OCI-LY7 (cell line): ENCODE measurements around the gene DIAPH3. TPM values are rescaled to one million over a fixed set of nuclear protein-coding genes. Genes with fewer than 3 reads are reported as not detected.

Experiments used
- BruUV-seq: library from RNA; stranded (reverse); fragments of 400-500 nt; replicated peaks from 2 replicates; lab custom pipeline; 2021; lab: Mats Ljungman, UMichigan
- CTCF ChIA-PET: fragments of 300-600 bp; sonication (Branson Sonifier 250); formaldehyde crosslinking; loops from one replicate; lab custom pipeline; 2022; ENCODE audit warnings: antibody characterized with exemption; ENCODE audit not compliant: unreplicated experiment; lab: Charles Lee
- POLR2A ChIA-PET: fragments of 300-600 bp; sonication (Branson Sonifier 250); formaldehyde crosslinking; loops from one replicate; lab custom pipeline; 2022; ENCODE audit warnings: antibody characterized with exemption; lab: Charles Lee
- DNase-seq: peaks from one replicate; pipeline ENCODE4 v3.0.0-alpha.2; 2015; ENCODE audit warnings: low spot score
- H2AFZ ChIP-seq: fragments of 200-600 bp; sonication (generic), shearing (Covaris generic); 2 replicates; pipeline ENCODE4 v1.6.1; 2014; ENCODE audit warnings: mild to moderate bottlenecking, antibody characterized with exemption, low read length, moderate library complexity
- H3K27ac ChIP-seq: fragments of 200-600 bp; sonication (generic); 2 replicates; pipeline ENCODE4 v1.5.1; 2014; ENCODE audit warnings: mixed run types, low read depth, mild to moderate bottlenecking, moderate library complexity, low read length, inconsistent platforms; ENCODE audit not compliant: poor library complexity, severe bottlenecking
- H3K36me3 ChIP-seq: fragments of 200-600 bp; sonication (generic); 2 replicates; pipeline ENCODE4 v1.6.1; 2014; ENCODE audit warnings: mild to moderate bottlenecking, antibody characterized with exemption, low read length, moderate library complexity, mixed read lengths; ENCODE audit not compliant: insufficient read depth
- H3K4me1 ChIP-seq: fragments of 200-600 bp; sonication (generic); 2 replicates; pipeline ENCODE4 v1.5.1; 2014; ENCODE audit warnings: mild to moderate bottlenecking, low read length; ENCODE audit not compliant: insufficient read depth, poor library complexity, severe bottlenecking
- H3K4me2 ChIP-seq: fragments of 200-600 bp; sonication (generic); 2 replicates; pipeline ENCODE4 v1.6.1; 2014; ENCODE audit warnings: mild to moderate bottlenecking, low read length
- H3K4me3 ChIP-seq: fragments of 200-600 bp; sonication (generic); 2 replicates; pipeline ENCODE4 v1.5.1; 2014; ENCODE audit warnings: mild to moderate bottlenecking, low read depth, low read length; ENCODE audit not compliant: poor library complexity, severe bottlenecking
- H3K79me2 ChIP-seq: fragments of 200-600 bp; sonication (generic); 2 replicates; pipeline ENCODE4 v1.6.1; 2016; ENCODE audit warnings: low read depth, mild to moderate bottlenecking, low read length, moderate library complexity, mixed read lengths; ENCODE audit not compliant: insufficient read depth
- H3K9me2 ChIP-seq: fragments of 200-600 bp; sonication (generic); 2 replicates; pipeline ENCODE4 v1.6.1; 2016; ENCODE audit warnings: mild to moderate bottlenecking, low read length, mixed read lengths; ENCODE audit not compliant: insufficient read depth
- H3K9me3 ChIP-seq: fragments of 200-600 bp; sonication (generic); 2 replicates; pipeline ENCODE4 v1.6.1; 2014; ENCODE audit warnings: mild to moderate bottlenecking, mixed run types, low read length, mixed read lengths
- H4K20me1 ChIP-seq: fragments of 200-600 bp; sonication (generic); 2 replicates; pipeline ENCODE4 v1.6.1; 2014; ENCODE audit warnings: mild to moderate bottlenecking, antibody characterized with exemption, low read length, moderate library complexity, mixed read lengths; ENCODE audit not compliant: insufficient read depth
- EZH2phosphoT487 ChIP-seq: fragments of 200-600 bp; sonication (generic); IDR thresholded peaks from 2 replicates; pipeline ENCODE4 v1.6.1; 2018; ENCODE audit warnings: low read depth, borderline replicate concordance, mild to moderate bottlenecking, mixed run types, antibody characterized with exemption, low read length, moderate library complexity, mixed read lengths
- intact Hi-C: fragments of 100-400 bp; cut with micrococcal nuclease; formaldehyde crosslinking; loops from one replicate; pipeline ENCODE4 v1.10.0; 2022; ENCODE audit not compliant: unreplicated experiment
- total RNA-seq, 2 experiments: library from RNA; depleted of rRNA in 1 of 2; stranded (reverse); fragments of >200 nt in 1 of 2; shearing (Covaris generic) in 1 of 2; gene quantifications; 2 replicates each; pipeline ENCODE4 v1.2.3, GENCODE V29; 2014 to 2022
- TF ChIP-seq, protein P1 (sequence below): fragments of 200-600 bp; sonication (generic); conservative IDR thresholded peaks from 2 replicates; pipeline ENCODE4 v1.5.1; 2014; ENCODE audit warnings: mild to moderate bottlenecking, antibody characterized with exemption, low read length, moderate library complexity, mixed read lengths

Gene DIAPH3
- total RNA-seq, 2 experiments from 2014 or later, result 33.5 to 37.2 TPM

DNA sequence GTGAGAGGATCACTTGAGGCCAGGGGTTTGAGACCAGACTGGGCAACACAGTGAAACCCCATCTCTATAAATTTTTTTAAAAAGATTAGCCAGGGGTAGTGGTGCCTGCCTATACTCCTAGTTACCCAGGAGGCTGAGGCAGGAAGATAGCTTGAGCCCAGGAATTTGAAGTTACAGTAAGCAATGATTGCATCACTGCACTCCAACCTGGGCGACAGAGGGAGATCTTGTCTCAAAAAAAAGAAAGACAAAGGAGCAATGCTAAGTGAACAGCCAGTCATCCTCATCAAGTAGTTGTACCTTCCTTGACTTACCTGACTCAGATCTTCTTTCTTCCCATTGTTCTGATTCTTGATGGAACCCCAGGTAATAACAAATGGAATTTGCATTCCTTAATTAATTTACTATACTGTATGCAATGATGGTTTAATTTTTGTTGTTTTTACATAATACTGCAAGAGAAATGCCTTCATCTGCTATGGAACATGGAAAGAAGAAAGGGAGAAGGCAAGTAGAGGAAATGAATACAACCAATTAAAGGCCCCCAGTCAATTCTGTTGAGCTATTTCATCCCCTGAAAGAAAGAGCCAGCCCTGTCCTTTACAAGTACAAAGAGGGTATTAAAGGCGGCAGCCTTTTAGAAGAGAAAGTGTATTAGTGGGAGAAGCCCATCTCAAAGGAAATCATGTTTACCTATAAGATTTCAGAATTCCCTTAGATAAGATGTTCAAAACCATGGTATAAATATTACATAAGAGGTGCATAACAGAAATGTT, 316.7 kb downstream of the DIAPH3 start:
- Histone ChIP-seq H2AFZ (no peak overlapping the region), H3K27ac (no peak overlapping the region), H3K9me3 (no peaks in the 10 kb centered on the region), H3K4me1 (no peaks in the 10 kb centered on the region), H3K79me2 (no peaks in the 10 kb centered on the region), H3K9me2 (no peaks in the 10 kb centered on the region), H3K4me2 (no peak overlapping the region), H3K36me3 (no peaks in the 10 kb centered on the region), H3K4me3 (no peak overlapping the region), H4K20me1 (no peaks in the 10 kb centered on the region)
- intact Hi-C loops, result no loop called here
- TF ChIP-seq, protein P1, sequence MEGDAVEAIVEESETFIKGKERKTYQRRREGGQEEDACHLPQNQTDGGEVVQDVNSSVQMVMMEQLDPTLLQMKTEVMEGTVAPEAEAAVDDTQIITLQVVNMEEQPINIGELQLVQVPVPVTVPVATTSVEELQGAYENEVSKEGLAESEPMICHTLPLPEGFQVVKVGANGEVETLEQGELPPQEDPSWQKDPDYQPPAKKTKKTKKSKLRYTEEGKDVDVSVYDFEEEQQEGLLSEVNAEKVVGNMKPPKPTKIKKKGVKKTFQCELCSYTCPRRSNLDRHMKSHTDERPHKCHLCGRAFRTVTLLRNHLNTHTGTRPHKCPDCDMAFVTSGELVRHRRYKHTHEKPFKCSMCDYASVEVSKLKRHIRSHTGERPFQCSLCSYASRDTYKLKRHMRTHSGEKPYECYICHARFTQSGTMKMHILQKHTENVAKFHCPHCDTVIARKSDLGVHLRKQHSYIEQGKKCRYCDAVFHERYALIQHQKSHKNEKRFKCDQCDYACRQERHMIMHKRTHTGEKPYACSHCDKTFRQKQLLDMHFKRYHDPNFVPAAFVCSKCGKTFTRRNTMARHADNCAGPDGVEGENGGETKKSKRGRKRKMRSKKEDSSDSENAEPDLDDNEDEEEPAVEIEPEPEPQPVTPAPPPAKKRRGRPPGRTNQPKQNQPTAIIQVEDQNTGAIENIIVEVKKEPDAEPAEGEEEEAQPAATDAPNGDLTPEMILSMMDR, result no peak
- TF ChIP-seq EZH2phosphoT487, result no peak
- CTCF ChIA-PET, result no interaction called here
- DNase-seq, result no peak
- BruUV-seq, result no TSS peak
- POLR2A ChIA-PET, result interaction anchor here (0.6 kb wide), 2 partner anchors 18 to 353 kb away, joined by 3 to 4 read pairs; no protein-coding TSS in a partner anchor

DNA sequence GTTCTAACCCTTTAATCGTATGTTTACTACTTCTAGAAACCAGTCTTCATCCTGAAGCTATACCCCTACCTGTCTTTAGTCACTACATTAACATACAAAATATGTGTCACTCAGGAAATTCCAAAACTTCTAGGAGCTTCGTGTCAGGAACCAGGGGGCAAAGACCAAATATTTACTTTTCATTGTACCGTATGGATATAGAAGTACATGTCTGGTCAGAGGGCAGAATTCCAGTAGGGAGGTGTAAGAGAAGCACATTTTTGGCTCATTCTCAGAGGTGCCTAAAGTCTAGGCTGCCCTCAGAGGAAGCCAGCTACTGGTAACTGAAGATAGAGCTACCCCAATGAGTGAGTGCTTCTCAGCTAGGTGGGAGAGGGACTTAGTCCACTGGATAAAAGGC, 320.7 kb downstream of the DIAPH3 start:
- intact Hi-C loops, result no loop called here
- no TSS peak for BruUV-seq
- Histone ChIP-seq H3K36me3 (no peaks in the 10 kb centered on the region), H3K9me3 (no peaks in the 10 kb centered on the region), H2AFZ (no peak overlapping the region), H3K4me2 (no peak overlapping the region), H3K9me2 (no peaks in the 10 kb centered on the region), H3K27ac (no peak overlapping the region), H3K4me1 (no peaks in the 10 kb centered on the region), H3K79me2 (no peaks in the 10 kb centered on the region), H4K20me1 (no peaks in the 10 kb centered on the region), H3K4me3 (no peak overlapping the region)
- TF ChIP-seq EZH2phosphoT487, result no peak
- TF ChIP-seq, protein P1, result no peak
- ChIA-PET POLR2A (no interaction called here), CTCF (no interaction called here)
- DNase-seq, result no peak

GRCh38 chr13:59842507-59842906, 321.2 kb downstream of the DIAPH3 start:
- no peak overlapping the region for H3K4me2 ChIP-seq
- H3K36me3 ChIP-seq, result no peaks in the 10 kb centered on the region
- H3K4me1 ChIP-seq, result no peaks in the 10 kb centered on the region
- BruUV-seq, result no TSS peak
- ChIA-PET CTCF (no interaction called here), POLR2A (no interaction called here)
- H3K27ac ChIP-seq, result no peak overlapping the region
- TF ChIP-seq, protein P1, result no peak
- TF ChIP-seq EZH2phosphoT487, result no peak
- no peaks in the 10 kb centered on the region for H3K79me2 ChIP-seq
- intact Hi-C loops, result no loop called here
- H2AFZ ChIP-seq, result no peak overlapping the region
- DNase-seq, result no peak
- no peaks in the 10 kb centered on the region for H4K20me1 ChIP-seq
- no peaks in the 10 kb centered on the region for H3K9me2 ChIP-seq
- no peak overlapping the region for H3K4me3 ChIP-seq
- no peaks in the 10 kb centered on the region for H3K9me3 ChIP-seq
